NCI-H2029 treated with DMSO at 0.1 percent for 48 hours (cell line): ENCODE results near the gene PTPRT.

Source experiments
- DNase-seq: peaks from one replicate; lab custom pipeline; 2025; lab: John Stamatoyannopoulos, UW

Gene PTPRT

GRCh38 chr20:43022568-43022967, 167.1 kb downstream of the PTPRT start:
- DNase-seq, result no peak

DNA sequence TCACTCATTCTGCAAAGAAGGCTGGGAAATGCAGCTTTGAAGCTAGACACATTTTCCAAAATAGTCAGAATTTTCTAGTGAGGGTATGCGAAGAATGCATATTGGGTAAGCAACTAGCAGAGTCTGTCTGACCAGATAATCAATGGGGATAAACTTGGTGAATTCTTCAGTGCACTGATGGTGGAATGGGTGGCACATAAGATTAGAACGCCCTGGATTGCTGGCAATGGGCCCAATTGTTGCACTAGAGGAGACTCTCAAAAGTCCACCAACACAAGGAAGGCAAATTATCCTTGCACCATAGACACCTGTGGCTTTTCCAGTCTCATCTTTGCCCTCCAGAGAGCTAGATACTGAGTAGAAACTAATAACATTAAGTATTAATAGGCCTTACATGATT, 167.6 kb downstream of the PTPRT start:
- DNase-seq, result no peak

GRCh38 chr20:43017241-43018030, 172.3 kb downstream of the PTPRT start:
- no peak for DNase-seq

DNA sequence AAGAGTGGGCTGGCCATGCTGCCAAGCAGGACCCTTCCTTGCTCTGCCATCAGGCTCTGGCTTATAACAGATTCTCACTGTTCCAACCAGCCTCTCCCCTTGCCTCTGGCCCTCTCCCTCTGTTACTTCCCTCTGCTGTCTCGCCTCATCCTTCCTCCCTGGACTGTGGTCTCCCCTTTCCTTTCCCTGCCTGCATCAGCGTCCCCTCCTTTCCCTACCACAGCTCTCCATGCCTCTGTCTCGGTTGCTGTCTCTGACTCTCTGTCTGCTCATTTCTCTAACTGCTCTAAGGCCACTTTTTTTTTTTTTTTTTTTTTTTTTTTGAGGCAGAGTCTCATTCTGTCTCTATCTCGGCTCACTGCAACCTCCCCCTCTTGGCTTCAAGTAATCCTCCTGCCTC, 173.4 kb downstream of the PTPRT start:
- no peak for DNase-seq

GRCh38 chr20:43015566-43015965, 174.1 kb downstream of the PTPRT start:
- DNase-seq, result no peak

GRCh38 chr20:43014206-43014605, 175.5 kb downstream of the PTPRT start:
- no peak for DNase-seq

- no peak for DNase-seq
These were observed 178.2 kb downstream of the PTPRT start for GRCh38 chr20:43011491-43011890.

DNA sequence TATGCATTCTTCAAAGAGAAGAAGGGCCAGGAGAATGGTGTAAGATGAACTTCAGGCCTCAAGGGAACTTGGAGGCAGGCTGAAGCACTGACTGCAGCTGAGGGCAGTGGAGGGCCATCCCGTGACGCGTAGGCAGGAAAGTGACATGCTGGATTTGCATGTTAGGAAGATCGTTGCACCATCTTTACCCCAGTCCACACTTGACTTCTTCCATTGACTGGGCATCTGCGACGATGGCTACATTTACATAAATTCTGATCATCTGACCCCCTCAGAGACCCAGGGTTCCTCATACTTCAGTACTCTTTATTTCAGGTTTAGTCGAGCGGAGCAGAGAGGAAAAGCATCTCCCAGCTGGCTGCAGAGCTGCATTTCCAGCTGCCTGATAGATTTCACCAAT, 180.2 kb downstream of the PTPRT start:
- DNase-seq, result no peak

DNA sequence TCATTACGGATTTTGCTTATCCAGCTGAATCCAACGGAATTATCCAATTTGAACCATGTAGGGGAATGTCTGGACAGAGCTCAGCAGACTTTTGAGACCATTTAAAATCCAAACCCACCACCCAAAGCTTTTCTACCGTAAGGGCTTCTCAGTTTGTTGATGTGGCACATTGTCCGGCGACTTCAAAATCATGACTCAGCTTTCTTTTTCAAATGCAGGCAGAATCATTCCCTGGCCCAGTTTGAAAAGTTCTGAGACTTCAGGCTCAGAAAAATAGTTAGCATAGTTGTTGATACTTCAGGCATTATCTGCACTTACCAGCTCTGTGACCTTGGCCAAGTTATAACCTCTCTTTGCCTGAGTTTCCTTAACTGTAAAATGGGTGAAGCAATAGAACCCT, 182.2 kb downstream of the PTPRT start:
- no peak for DNase-seq

DNA sequence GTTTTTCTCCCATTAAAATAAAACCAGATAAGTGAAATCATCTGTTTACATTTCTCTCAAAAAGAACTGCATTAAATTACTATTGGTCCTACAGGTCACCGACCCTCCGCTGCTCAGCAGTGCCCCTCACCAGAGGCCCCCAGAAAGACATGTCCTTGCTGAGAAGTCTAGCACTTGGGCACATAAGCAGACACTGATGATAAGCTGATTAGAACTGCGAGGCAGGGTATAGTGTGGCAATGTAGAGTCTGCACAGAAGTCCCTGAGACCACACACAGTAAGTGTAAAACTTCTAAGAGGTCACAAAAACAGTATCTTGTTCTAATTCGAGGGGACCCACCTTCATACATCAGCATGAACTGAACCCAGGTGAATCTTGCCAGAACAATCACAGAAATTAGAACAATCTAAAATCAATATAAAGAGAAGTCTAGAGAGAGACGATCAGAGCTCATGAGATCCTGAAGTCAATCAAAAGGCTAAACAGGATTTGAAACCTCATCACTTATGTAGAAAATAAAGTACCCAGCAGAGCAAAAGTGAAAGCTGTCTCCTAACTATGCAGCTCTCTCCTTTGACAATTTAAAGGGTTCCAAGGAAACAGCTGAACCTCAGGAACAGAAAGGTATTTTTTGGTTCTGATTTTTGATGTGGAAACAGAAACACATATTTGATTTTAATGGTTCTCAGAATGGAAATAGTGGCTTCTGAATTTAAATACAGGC, 182.9 kb downstream of the PTPRT start:
- no peak for DNase-seq

DNA sequence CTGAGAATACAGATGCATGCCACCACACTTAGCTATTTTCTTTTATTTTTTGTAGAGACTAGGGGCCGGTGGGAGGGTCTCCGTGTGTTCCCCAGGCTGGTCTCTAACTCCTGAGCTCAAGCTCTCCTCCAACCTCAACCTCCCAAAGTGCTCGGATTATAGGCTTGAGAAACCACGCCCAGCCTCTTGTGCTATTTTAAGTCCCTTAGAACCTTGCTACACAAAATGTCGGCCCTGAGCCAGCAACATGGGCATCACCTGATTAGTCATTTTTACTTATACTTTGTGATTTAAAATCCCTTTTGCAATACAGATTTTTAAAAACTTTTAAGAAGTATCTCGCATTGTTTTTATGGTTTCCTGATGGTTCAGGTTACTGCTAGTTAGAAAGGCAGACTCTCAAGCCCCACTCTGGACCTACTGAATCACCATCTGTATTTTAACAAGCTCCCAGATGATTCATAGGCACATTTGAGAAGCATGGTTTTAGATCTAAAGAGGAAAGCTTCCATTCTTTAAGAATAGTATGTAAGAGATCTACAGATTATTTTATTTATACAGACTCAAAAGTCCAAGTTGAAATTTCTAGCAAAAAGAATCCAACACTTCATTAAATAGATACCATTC, 186.3 kb downstream of the PTPRT start:
- DNase-seq, result no peak

GRCh38 chr20:42996141-42996540, 193.6 kb downstream of the PTPRT start:
- DNase-seq, result no peak

GRCh38 chr20:42988319-42988718, 201.4 kb downstream of the PTPRT start:
- no peak for DNase-seq

DNA sequence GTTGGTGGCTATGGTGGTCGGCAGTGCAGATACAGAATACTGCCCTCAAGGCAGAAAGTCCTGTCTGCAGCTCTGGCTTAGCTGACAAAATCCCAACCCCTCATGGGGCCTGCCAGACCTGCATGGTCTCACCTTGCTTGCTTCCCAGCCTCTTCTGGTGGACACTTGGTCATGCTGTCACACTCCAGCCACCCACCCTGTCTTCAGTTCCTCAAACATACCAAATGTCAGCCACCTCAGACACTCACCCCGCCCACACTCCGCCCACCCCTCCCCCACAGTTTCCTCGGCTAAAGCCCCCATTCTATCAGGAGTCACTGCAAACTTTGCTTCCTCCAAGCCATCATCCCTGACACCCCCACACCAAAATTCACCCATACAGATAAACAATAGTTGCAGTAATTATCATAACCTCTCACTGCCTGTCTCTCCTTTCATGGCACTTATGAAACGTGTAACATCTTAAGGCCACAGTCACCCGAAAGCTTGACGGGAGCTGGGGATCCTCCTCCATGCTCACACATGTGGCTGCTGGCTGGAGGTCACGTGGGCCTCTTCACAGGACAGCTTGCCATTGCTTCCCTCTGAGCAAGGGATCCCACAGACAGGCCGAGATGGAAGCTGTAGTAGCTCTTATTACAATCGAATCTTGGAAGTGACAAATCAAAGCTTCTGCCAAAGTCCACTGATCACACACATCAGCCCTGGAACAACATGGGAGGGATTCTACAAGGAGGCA, 202.2 kb downstream of the PTPRT start:
- no peak for DNase-seq

DNA sequence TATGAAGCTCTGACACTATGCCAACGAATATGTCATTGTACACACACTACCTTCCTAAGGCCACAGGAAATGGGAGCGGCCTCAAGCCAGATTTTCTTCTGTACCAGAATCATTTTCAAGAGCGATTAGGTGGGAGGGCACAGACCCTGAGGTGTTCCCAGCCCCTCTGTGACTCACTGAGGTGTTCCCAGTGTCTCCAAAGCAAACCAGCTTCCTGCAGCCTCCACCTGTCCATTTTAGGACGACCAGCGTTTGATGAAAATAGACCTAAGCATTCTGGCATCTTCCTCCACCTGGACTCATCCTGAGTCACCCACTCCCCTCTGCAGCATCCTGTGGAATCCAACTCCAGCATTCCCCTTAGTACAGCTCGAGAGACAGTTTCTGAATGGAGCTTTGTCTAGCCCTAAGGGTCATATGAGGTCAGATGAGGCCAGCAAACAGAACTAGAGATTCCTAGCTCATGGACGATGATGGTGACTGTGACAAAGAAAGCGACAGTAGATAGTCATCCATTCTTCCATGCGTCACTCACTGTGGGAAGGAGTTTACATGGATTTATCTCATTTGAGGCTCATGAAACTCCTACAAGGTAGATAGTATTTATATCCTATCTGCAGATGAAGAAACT, 203.4 kb downstream of the PTPRT start:
- peak; percentile 38 for DNase-seq

DNA sequence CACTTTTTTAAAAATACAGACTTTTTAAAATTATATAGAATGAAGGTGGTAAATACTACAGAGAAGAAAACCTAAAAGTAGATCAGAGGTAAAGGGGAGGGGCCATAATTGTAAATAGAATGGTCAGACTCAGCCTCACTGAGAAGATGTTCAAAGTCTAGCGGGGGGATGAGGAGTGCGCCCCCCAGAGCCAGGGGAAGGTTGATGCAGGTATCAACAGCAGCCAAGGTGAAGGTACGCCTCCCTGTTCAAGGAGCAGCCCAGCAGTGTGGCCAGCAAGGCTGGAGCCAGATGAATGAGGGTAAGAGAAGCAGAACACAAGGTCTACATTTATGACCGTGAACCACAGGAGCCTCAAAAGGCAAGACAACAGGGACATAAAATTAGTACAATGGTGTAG, 204.1 kb downstream of the PTPRT start:
- DNase-seq, result no peak

GRCh38 chr20:42982218-42982617, 207.5 kb downstream of the PTPRT start:
- DNase-seq, result no peak

- no peak for DNase-seq
These were observed 208.5 kb downstream of the PTPRT start for GRCh38 chr20:42981253-42981652.

DNA sequence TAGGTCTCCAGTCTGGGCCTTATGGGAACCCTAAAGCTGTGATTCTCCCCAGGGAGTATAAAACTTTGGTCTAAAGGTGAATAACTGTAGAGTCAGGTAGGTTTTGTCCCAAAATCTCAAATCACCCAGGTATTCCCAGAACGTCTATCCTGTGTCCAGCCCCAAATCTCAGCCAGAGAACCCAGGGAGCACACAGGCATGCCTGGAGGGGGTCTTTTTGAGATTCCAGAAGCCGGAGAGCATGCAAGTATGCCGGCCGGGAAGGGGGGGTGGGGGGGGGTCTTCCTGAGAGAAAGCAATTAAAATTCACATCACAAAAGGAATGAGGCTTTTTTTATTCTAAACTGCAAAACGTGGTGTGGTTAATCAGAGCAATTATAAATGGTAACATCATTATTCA, 210.0 kb downstream of the PTPRT start:
- DNase-seq, result no peak

DNA sequence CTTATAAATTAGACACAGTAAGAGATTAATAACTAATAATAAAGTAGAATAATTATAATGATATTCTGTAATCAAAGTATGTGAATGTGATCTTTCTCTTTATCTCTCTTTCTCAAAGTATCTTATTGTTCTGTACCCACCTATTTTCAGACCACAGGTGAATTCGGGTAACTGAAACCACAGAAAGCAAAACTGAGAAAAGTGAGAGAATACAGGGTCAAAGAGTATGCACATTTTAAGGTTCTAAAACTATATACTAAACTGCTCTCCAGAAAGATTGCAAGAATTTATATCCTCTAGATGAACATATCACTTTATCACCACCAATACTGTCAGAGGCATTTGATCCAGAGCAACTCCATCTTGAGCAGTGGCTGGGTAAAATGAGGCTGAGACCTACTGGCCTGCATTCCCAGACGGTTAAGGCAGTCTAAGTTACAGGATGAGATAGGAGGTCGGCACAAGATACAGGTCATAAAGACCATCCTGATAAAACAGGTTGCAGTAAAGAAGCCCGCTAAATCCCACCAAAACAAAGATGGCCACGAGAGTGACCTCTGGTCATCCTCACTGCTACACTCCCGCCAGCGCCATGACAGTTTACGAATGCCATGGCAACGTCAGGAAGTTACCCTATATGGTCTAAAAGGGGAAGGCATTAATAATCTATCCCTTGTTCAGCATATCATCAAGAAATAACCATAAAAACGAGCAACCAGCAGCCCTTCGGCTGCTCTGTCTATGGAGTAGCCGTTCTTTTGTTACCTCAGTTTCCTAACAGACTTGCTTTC, 211.3 kb downstream of the PTPRT start:
- DNase-seq, result no peak

GRCh38 chr20:42975974-42976373, 213.7 kb downstream of the PTPRT start:
- DNase-seq, result no peak
